COLO668 (cell line): ENCODE measurements around the gene APOBEC3C.
A peak's percentile ranks its signal among the peaks of the same experiment; 100 is the strongest.
"Not testable (repeated sequence)": the region's sequence is repeated elsewhere in the genome, so short reads cannot be mapped to it uniquely, and the experiment has no call there.

ENCODE experiments used
- DNase-seq: peaks from one replicate; lab custom pipeline; 2025; ENCODE audit not compliant: unreplicated experiment; lab: John Stamatoyannopoulos, UW

The APOBEC3C gene

DNA sequence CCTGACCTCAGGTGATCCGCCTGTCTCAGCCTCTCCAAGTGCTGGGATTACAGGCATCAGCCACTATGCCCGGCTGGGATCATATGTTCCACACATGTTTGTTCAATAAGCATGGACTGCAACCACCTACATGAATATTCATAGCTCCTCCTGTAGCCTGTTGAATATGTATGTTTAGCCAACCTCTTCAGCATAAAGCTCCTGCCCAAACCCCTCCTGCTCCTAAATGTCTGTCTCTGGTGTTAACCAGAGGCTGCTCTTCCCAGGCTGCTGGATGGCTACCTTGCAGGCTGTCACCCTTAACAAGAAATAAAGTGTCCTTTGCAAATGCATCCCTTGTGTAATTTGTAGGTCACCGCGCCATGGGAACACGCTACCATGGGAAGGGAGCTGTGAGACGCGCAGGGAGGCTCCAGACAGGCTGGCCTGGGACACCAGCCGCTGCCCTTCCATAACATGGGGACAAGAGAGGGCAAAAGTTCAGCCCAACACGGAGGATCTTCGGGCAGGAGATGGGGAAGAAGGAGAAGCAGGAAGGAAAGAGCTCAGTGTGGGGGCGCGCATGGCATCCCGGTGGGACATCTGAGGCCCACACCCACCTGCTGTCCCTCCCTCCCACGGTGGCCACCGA is 6.1 kb downstream of the APOBEC3C start:
- DNase-seq, result not testable (repeated sequence)

DNA sequence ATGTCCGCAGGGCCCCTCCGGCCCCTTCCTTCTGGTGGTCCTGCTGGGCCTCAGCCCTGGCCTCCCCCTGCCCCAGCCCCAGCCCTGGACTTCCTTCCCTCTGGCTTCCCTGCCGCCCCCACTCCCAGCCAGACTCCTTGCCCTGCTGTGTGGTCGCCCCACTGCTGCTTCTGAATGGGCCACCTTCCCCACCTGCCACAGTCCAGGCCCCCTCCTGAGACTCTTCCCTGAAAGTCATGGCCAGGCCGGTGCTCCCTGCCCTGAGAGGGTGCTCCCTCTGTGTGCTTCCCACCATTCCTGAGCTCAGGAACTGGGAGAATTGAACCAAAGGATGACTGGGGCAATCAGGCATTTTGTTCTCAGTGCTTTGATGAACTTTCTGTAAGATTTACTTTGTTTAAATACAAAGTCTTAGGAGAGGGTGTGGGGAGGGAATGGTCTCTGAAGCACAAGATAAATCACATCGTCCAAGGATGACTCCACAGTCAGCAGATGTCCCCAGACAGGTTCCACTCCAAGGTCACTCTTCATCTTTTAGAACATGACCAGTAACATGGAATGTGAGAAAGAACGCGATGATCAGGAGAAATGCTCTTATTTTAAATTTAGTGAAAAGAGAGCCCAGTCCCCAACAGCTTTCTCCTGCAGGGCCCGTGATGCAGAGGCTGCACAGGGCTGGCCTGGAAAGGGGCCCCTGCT is 7.6 kb downstream of the APOBEC3C start:
- no peak for DNase-seq

DNA sequence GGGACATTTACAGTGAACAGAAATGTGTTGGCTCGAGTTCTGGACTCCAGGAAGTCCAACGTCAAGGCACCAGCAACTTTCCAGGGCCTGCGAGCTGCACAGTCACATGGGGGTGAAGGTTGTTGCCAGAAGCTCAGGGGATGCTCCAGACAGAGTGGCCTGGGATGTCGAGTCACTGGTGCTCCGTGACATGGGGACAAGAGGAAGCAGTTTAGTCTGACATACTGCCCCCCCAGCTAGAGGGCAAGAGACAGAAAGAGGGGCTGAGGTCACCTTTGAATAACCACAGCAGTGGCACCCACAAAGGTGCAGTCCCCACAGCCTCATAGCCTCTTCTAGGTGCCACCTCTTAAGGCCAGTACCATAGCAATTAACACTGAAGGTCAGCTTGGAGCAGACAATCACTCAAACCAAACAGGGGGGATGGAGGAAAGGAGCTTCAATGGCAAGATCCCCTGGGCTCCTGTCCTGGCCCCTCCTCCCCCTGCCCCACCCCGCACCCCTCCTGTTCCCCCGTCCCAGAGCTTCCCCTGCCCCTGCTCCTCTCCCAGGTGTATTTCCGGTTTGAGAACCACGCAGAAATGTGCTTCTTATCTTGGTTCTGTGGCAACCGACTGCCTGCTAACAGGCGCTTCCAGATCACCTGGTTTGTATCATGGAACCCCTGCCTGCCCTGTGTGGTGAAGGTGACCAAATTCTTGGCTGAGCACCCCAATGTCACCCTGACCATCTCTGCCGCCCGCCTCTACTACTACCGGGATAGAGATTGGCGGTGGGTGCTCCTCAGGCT is 10.7 kb downstream of the APOBEC3C start:
- DNase-seq, result no peak

DNA sequence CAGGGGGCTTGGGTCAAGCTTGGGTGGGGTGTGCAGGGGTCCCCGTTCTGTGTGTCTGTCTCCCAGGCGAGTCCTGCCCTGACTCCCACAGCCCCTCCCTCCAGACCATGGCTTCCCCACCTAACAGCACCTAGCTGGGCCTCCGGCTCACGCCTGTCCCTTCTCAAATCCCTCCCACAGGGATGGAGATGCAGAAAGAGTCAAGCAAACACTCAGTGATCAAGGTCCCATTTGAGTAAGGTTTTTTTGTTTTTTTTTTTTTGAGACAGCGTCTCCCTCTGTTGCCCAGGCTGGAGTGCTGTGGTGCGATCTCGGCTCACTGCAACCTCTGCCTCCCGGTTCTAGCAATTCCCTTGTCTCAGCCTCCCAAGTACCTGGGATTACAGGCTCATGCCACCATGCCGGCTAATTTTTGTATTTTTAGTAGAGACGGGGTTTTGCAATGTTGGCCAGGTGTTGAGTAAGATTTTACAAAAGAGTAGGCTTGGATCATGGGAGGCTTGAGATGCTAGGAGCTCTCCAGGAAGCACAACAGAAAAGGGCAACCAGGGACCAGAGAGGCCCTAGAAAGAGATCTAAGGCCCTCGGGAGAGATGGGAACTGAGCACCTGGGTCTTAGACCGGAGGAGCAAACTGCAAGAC is 12.6 kb downstream of the APOBEC3C start:
- no peak for DNase-seq

DNA sequence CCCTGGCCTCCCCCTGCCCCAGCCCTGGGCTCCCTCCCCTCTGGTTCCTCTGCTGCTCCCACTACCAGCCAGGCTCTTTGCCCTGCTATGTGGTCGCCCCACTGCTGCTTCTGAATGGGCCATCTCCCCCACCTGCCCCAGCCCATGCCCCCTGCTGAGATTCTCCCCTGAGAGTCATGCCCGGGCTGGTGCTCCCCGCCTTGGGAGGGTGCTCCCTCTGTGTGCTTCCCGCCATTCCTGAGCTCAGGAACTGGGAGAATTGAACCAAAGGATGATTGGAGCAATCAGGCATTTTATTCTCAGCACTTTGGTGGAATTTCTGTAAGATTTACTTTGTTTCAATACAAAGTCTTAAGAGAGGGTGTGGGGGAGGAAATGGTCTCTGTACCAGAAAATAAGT is 13.7 kb downstream of the APOBEC3C start:
- no peak for DNase-seq

DNA sequence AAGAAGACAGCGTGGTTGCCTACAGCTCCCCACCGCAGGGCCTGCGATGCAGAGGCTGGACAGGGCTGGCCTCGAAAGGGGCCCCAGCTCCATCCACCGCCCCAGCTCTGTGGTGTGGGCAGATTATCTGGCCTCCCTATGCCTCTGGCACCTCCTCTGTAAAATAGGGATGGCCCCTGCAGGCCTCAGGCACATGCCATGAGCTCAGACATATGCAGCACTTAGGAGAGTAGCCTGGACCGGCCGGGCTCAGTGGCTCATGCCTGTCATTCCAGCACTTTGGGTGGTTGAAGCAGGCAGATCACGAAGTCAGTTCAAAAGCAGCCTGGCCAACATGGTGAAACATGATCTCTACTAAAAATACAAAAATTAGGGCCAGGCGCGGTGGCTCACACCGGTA is 14.2 kb downstream of the APOBEC3C start:
- no peak for DNase-seq

DNA sequence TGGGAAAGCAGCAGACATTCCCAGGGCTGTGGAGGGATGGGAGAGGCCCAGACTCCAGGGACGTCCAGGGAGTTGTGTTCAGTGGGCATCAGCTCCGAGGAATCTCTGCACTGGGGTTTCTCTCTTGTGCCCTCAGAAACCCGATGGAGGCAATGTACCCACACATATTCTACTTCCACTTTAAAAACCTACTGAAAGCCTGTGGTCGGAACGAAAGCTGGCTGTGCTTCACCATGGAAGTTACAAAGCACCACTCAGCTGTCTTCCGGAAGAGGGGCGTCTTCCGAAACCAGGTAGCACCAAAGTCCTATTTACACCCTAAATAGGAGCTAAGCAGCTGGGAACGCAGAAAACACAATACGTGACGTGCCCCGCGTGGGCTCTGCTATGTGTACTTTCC is 15.2 kb downstream of the APOBEC3C start:
- DNase-seq, result no peak

DNA sequence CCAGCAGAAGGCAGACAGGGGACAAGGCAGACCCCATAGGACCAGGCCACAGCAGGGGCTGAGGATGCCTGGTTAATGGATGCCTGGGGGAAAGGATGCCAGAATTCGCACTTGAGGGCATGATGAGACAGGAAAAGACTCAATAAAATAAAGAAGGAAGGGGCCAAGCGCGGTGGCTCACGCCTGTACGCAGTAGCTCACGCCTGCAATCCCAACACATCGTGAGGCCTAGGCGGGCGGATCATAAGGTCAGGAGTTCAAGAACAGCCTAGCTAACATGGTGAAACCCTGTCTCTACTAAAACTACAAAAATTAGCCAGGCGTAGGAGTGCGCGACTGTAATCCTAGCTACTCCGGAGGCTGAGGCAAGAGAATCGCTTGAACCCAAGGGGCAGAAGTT is 16.6 kb downstream of the APOBEC3C start:
- no peak for DNase-seq

DNA sequence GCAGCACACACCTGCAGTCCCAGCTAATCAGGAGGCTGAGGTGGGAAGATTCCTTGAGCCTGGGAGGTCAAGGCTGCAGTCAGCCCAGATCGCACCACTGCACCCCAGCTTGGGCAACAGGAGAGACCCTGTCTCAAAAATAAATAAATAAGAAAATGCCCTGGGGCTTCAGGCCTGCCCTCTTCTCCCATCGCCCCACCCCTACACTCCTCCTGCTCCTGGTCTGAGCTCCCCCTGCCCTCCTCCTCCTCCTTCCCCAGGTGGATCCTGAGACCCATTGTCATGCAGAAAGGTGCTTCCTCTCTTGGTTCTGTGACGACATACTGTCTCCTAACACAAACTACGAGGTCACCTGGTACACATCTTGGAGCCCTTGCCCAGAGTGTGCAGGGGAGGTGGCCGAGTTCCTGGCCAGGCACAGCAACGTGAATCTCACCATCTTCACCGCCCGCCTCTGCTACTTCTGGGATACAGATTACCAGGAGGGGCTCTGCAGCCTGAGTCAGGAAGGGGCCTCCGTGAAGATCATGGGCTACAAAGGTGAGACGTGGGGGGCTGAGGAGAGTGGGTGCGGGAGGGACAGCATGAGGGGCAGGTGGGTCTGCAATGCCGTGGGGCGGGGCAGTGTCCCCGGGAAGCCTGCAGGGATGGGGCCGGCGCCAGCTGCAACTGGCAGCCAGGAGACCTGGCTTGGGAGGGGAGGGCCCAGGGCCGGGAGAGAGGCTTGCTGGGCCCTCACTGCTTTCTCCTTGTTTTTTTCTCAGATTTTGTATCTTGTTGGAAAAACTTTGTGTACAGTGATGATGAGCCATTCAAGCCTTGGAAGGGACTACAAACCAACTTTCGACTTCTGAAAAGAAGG is 17.6 kb downstream of the APOBEC3C start:
- not testable (repeated sequence) for DNase-seq

DNA sequence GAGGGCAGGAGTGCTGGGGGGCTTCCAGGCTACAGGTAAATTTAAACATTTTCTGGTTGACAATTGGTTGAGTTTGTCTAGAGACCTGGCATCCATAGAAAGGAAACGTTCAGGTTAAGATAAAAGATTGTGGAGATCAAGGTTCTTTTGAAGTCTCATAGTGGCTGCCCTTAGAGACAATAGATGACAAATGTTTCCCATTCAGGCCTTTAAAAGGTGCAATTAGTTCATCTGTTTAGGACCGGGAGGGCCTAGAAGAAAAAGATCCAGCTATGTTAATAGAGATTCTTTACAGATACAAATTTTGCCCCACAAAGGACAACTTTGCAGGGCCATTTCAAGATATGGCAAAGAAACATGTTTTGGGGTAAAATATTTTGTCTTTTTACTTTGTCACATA is 23.0 kb downstream of the APOBEC3C start:
- not testable (repeated sequence) for DNase-seq

DNA sequence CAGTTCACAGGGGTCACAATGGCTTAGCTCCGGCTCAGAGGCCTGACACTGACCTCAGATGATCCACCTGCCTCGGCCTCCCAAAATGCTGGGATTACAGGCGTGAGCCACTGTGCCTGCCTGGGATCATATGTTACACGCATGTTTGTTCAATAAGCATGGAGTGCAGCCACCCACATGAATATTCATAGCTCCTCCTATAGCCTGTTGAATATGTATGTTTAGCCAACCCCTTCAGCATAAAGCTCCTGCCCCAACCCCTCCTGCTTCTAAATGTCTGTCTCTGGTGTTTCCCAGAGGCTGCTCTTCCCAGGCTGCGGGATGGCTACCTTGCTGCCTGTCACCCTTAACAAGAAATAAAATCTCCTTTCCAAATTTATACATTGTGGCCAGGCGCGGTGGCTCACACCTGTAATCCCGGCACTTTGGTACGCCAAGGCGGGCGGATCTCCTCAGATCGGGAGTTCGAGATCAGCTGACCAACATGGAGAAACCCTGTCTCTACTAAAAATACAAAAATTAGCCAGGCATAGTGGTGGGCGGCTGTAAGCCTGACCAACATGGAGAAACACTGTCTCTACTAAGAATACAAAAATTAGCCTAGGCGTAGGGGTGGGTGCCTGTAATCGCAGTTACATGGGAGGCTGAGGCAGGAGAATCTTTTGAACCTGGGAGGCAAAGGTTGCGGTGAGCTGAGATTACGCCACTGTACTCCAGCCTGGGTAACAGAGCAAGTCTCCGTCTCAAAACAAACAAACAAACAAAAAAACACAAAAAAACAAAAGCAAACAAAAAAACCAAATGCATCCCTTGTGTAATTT is 25.5 kb downstream of the APOBEC3C start:
- no peak for DNase-seq

DNA sequence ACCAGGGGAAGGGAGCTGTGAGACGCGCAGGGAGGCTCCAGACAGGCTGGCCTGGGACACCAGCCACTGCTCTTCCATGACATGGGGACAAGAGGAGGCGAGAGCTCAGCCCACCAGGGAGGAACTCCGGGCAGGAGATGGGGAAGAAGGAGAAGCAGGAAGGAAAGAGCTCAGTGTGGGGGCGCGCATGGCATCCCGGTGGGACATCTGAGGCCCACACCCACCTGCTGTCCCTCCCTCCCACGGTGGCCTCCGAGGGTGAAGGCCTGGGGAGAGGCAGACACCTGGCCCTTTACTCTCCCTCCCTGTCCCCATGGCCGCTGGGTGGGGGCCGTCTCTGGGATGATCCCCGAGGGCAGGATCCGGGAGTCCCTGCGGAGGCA is 26.1 kb downstream of the APOBEC3C start:
- DNase-seq, result not testable (repeated sequence)

DNA sequence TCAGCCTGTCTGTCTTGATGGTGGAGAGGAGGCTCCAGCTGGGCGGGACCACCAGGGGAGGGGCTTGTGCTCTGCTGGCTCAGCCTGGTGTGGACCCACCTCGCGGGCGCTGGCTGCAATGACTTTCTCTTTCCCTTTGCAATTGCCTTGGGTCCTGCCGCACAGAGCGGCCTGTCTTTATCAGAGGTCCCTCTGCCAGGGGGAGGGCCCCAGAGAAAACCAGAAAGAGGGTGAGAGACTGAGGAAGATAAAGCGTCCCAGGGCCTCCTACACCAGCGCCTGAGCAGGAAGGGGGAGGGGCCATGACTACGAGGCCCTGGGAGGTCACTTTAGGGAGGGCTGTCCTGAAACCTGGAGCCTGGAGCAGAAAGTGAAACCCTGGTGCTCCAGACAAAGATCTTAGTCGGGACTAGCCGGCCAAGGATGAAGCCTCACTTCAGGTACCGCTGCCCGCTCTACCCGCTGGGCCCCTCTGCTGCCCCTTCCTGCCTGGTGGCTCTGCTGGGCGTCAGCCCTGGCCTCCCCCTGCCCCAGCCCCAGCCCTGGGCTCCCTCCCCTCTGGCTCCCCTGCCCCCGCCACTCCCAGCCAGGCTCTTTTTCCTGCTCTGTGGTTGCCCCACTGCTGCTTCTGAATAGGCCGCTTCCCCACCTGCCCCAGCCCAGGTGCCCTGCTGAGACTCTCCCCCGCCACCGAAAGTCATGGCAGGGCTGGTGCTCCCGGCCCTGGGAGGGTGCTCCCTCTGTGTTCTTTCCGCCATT is 26.7 kb downstream of the APOBEC3C start, which contains the start of gene APOBEC3F:
TSS of gene APOBEC3F (plus strand) at position 327 of the 759 bp plus-strand sequence. CDS start at position 424, 97 bp downstream.
- peak; percentile 55 for DNase-seq

DNA sequence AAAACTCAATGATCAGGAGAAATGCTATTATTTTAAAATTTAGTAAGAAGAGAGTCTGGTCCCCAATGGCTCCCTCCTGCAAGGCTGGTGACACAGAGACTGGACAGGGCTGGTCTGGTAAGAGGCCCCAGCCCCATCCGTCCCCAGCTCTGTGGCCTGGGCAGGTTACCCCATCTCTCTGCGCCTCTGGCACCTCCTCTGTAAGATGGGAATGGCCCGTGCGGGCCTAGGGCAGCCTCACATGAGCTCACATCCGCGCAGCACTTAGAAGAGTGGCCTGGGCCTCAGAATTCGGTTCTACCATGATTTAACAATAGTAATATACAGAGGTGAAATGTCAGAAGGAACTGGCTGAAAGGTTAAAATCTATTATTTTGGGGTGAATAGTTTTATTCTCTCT is 27.9 kb downstream of the APOBEC3C start:
- no peak for DNase-seq

DNA sequence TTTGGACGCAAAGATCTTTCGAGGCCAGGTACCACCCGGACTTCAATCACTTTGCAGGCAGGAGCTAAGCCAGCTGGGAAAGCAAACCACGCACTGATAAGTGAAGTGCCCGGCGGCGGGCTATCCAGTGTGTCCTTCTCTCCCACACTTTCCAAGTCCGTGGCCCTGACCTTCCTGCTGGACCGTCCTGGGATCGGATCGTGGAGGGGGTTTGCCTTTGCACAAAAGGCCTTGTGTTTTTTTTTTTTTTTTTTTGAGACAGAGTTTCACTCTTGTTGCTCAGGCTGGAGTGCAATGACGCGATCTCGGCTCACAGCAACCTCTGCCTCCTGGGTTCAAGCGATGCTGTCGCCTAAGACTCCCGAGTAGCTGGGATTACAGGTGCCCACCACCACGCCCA is 29.0 kb downstream of the APOBEC3C start:
- DNase-seq, result not testable (repeated sequence)

DNA sequence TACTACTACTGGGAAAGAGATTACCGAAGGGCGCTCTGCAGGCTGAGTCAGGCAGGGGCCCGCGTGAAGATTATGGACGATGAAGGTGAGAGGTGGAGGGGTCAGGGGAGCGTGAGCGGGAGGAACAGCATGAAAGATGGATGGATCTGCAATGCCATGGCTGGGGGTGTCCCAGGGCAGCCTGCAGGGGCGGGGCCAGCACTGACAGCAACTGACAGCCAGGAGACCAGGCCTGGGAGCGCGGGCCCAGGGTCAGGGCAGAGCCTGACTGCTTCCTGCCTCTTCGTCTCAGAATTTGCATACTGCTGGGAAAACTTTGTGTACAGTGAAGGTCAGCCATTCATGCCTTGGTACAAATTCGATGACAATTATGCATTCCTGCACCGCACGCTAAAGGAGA is 31.1 kb downstream of the APOBEC3C start:
- not testable (repeated sequence) for DNase-seq

DNA sequence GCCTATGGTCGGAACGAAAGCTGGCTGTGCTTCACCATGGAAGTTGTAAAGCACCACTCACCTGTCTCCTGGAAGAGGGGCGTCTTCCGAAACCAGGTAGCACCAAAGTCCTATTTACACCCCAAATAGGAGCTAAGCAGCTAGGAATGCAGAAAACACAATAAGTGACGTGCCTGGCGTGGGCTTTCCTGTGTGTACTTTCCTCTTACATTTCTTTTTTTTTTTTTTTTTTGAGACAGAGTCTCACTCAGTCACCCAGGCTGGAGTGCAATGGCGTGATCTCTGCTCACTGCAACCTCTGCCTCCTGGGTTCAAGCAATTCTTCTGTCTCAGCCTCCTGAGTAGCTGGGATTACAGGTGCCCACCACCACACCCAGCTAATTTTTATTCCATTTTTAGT is 35.4 kb downstream of the APOBEC3C start:
- not testable (repeated sequence) for DNase-seq

DNA sequence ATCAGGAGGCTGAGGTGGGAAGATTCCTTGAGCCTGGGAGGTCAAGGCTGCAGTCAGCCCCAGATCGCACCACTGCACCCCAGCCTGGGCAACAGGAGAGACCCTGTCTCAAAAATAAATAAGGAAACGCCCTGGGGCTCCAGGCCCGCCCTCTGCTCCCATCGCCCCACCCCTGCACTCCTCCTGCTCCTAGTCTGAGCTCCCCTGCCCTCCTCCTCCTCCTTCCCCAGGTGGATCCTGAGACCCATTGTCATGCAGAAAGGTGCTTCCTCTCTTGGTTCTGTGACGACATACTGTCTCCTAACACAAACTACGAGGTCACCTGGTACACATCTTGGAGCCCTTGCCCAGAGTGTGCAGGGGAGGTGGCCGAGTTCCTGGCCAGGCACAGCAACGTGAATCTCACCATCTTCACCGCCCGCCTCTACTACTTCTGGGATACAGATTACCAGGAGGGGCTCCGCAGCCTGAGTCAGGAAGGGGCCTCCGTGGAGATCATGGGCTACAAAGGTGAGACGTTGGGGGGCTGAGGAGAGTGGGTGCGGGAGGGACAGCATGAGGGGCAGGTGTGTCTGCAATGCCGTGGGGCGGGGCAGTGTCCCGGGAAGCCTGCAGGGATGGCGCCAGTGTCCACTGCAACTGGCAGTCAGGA is 37.9 kb downstream of the APOBEC3C start:
- not testable (repeated sequence) for DNase-seq
